K562 (cell line): ENCODE measurements around the gene WASF3.

ENCODE experiments used
- CBX2 ChIP-seq: fragments of 200-600 bp; sonication (generic); IDR thresholded peaks from one replicate; pipeline ENCODE4 v1.6.1; 2012; ENCODE audit warnings: mild to moderate bottlenecking, low read length, inconsistent platforms; ENCODE audit not compliant: insufficient read depth, poor library complexity, severe bottlenecking
- CBX3 ChIP-seq, 2 experiments: IDR thresholded peaks; 1 replicate in 1 of 2; 2 replicates in 1 of 2; pipeline ENCODE4 v1.6.1; 2012; ENCODE audit warnings: inconsistent platforms in 2 of 2, low read length in 2 of 2, borderline replicate concordance in 1 of 2, control low read depth in 1 of 2
- CREM ChIP-seq: IDR thresholded peaks from 2 replicates; pipeline ENCODE4 v1.6.1; 2014; ENCODE audit warnings: antibody characterized with exemption, low read depth
- CTCF ChIP-seq, 3 experiments: IDR thresholded peaks in 2 of 3; conservative IDR thresholded peaks in 1 of 3; 2 replicates each; pipeline ENCODE4 v1.5.1; 2011 to 2012; ENCODE audit warnings: low read length in 3 of 3, mild to moderate bottlenecking in 3 of 3, control low read depth in 2 of 3, improper control_type of control experiment in 1 of 3, inconsistent platforms in 1 of 3, low read depth in 1 of 3, mixed read lengths in 1 of 3, moderate library complexity in 1 of 3; ENCODE audit not compliant: insufficient read depth in 2 of 3
- DPF2 ChIP-seq: fragments of 450-650 bp; IDR thresholded peaks from 2 replicates; pipeline ENCODE4 v1.6.1; 2016
- ELK1 ChIP-seq: sonication (generic); formaldehyde crosslinking; IDR thresholded peaks from 2 replicates; pipeline ENCODE4 v1.8.1; 2022; ENCODE audit warnings: missing genetic modification reagents
- ILK ChIP-seq: fragments of 450-650 bp; IDR thresholded peaks from 2 replicates; pipeline ENCODE4 v1.6.1; 2016; ENCODE audit warnings: missing genetic modification characterization, low read depth, mild to moderate bottlenecking, missing compliant biosample characterization, moderate library complexity, borderline replicate concordance
- KDM1A ChIP-seq, 2 experiments: fragments of 450-650 bp; IDR thresholded peaks; 2 replicates each; pipeline ENCODE4 v1.6.1; 2016; ENCODE audit warnings: mild to moderate bottlenecking in 2 of 2
- LARP7 ChIP-seq: fragments of 450-650 bp; IDR thresholded peaks from 2 replicates; pipeline ENCODE4 v1.6.1; 2016
- POLR2A ChIP-seq: fragments of 450-650 bp; conservative IDR thresholded peaks from 2 replicates; pipeline ENCODE4 v1.6.1; 2016
- TCFL5 ChIP-seq: fragments of 250-450 bp; sonication (Bioruptor Pico); conservative IDR thresholded peaks from 2 replicates; pipeline ENCODE4 v1.6.1; 2021; ENCODE audit warnings: mild to moderate bottlenecking, moderate library complexity, matching md5 sums
- ZNF395 ChIP-seq: fragments of 200-800 bp; sonication (Bioruptor generic); IDR thresholded peaks from 2 replicates; pipeline ENCODE4 v1.6.1; 2017; ENCODE audit warnings: missing genetic modification characterization, missing compliant biosample characterization

- no peak for TF ChIP-seq LARP7
- TF ChIP-seq TCFL5 = no peak
- TF ChIP-seq ELK1 (CRISPR knock-in tag) = no peak
- no peak for TF ChIP-seq KDM1A (IDR thresholded peaks at IDR 0.05)
- TF ChIP-seq CBX3 (IDR thresholded peaks at IDR 0.05; ENCODE audit: borderline replicate concordance in 1 of 2, low read length in 2 of 2) = no peak
- no peak for TF ChIP-seq DPF2
- TF ChIP-seq CREM = no peak
- TF ChIP-seq ILK (tag) = no peak
- TF ChIP-seq POLR2A = no peak
- no peak for TF ChIP-seq CBX2
- no peak for TF ChIP-seq ZNF395
- no peak for TF ChIP-seq CTCF (IDR thresholded peaks at IDR 0.05 in 2 of 3, conservative IDR thresholded peaks at IDR 0.05 in 1 of 3; ENCODE audit: insufficient read depth in 2 of 3, low read depth in 1 of 3, low read length in 3 of 3)
These were observed 26.2 kb downstream of the WASF3 start for GRCh38 chr13:26583662-26584061.
